ENCODE results near the gene RELN.
A peak's percentile ranks its signal among the peaks of the same experiment; 100 is the strongest.
"Not testable (repeated sequence)": the region's sequence is repeated elsewhere in the genome, so short reads cannot be mapped to it uniquely, and the experiment has no call there.

Gene RELN

GRCh38 chr7:103989200-103989784 is at the start of gene RELN:
Gene RELN, minus strand, starts transcription at chr7:103989658. Its CDS starts 302 bp downstream, at chr7:103989356.
- TF ChIP-seq NFRKB (IDR thresholded peaks at IDR 0.05) (no peak), PKNOX1 (IDR thresholded peaks at IDR 0.05) (no peak)
- CTCF ChIA-PET = no interaction called here
- DNase-seq (ENCODE audit: extremely low spot score) = peak; percentile 40
- POLR2A ChIA-PET = no interaction called here

DNA sequence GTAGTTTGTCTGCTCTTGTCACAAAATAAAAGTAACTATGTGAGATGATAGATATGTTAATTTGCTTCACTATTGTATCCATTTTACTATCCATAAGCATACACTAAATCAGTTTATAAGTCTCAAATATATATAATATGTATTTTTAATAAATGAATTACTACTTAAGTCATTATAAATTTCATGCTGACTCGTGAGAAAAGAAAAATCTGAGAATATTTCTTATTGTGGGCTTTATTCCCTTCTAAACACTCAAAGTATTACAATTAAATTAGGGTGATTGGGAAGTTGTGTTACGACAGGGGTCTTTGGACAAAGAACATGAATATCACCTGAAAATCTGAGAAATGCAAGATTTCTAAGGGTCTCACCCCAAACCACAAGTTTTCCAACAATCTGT is 48.7 kb upstream of the RELN start:
- no peak for TF ChIP-seq L3MBTL2 (conservative IDR thresholded peaks at IDR 0.05)
- TF ChIP-seq PKNOX1 (IDR thresholded peaks at IDR 0.05) = no peak
- TF ChIP-seq FOXM1 (IDR thresholded peaks at IDR 0.05; ENCODE audit: borderline replicate concordance) = no peak
- no peak for TF ChIP-seq ELF4 (IDR thresholded peaks at IDR 0.05)
- TF ChIP-seq FOXA1 (IDR thresholded peaks at IDR 0.05) = no peak
- no peak for TF ChIP-seq NFRKB (IDR thresholded peaks at IDR 0.05)
- TF ChIP-seq ZNF384 (IDR thresholded peaks at IDR 0.05) = no peak
- no peak for TF ChIP-seq FOXK2 (IDR thresholded peaks at IDR 0.05)
- TF ChIP-seq BHLHE40 (IDR thresholded peaks at IDR 0.05; ENCODE audit: borderline replicate concordance) = no peak
- no peak for TF ChIP-seq SP1 (IDR thresholded peaks at IDR 0.05)
- no peak for TF ChIP-seq LEF1 (IDR thresholded peaks at IDR 0.05; ENCODE audit: borderline replicate concordance)
- TF ChIP-seq SUZ12 (IDR thresholded peaks at IDR 0.05) = no peak
- TF ChIP-seq TARDBP (IDR thresholded peaks at IDR 0.05) = no peak
- no peak for TF ChIP-seq CTBP1 (IDR thresholded peaks at IDR 0.05; ENCODE audit: borderline replicate concordance)
- CTCF ChIA-PET = no interaction called here
- POLR2A ChIA-PET = no interaction called here
- no peak for DNase-seq (ENCODE audit: extremely low spot score)

- POLR2A ChIA-PET; CTCF ChIA-PET; DNase-seq (ENCODE audit: extremely low spot score): not testable (repeated sequence)
Observed at GRCh38 chr7:104036889-104037288, 47.4 kb upstream of the RELN start.

DNA sequence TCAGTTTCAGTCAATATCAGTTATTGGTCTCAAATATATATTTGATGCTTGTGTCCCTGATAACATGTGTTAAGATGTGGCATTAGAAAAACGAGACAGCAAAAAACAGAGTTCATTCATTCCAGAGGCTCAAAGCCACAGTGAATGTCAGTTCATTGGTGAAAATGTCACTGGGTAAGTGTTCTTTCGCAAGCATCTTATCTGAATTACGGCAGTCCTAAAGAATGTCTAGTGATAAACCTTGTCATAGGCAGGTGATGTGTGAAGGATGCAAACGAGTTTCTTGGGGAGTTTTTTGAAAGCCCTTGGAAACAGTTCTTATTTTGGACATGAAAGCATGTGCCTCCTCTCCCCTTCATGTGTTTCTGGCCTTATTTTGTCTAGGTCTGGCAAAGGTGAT is 45.9 kb upstream of the RELN start:
- no peak for DNase-seq (ENCODE audit: extremely low spot score)
- TF ChIP-seq FOXK2 (IDR thresholded peaks at IDR 0.05) = no peak
- no peak for TF ChIP-seq ARNT (IDR thresholded peaks at IDR 0.05)
- TF ChIP-seq ELF4 (IDR thresholded peaks at IDR 0.05) = no peak
- no peak for TF ChIP-seq HDGF (IDR thresholded peaks at IDR 0.05; ENCODE audit: borderline replicate concordance)
- no peak for TF ChIP-seq SP1 (IDR thresholded peaks at IDR 0.05)
- no peak for TF ChIP-seq L3MBTL2 (conservative IDR thresholded peaks at IDR 0.05)
- TF ChIP-seq FOXM1 (IDR thresholded peaks at IDR 0.05; ENCODE audit: borderline replicate concordance) = no peak
- no peak for TF ChIP-seq NFRKB (IDR thresholded peaks at IDR 0.05)
- TF ChIP-seq BHLHE40 (IDR thresholded peaks at IDR 0.05; ENCODE audit: borderline replicate concordance) = no peak
- no peak for TF ChIP-seq ZNF384 (IDR thresholded peaks at IDR 0.05)
- no peak for TF ChIP-seq SUZ12 (IDR thresholded peaks at IDR 0.05)
- TF ChIP-seq CTBP1 (IDR thresholded peaks at IDR 0.05; ENCODE audit: borderline replicate concordance) = no peak
- no peak for TF ChIP-seq FOXA1 (IDR thresholded peaks at IDR 0.05)
- no peak for TF ChIP-seq PKNOX1 (IDR thresholded peaks at IDR 0.05)
- no peak for TF ChIP-seq LEF1 (IDR thresholded peaks at IDR 0.05; ENCODE audit: borderline replicate concordance)
- no peak for TF ChIP-seq TARDBP (IDR thresholded peaks at IDR 0.05)
- CTCF ChIA-PET = no interaction called here
- POLR2A ChIA-PET = no interaction called here

DNA sequence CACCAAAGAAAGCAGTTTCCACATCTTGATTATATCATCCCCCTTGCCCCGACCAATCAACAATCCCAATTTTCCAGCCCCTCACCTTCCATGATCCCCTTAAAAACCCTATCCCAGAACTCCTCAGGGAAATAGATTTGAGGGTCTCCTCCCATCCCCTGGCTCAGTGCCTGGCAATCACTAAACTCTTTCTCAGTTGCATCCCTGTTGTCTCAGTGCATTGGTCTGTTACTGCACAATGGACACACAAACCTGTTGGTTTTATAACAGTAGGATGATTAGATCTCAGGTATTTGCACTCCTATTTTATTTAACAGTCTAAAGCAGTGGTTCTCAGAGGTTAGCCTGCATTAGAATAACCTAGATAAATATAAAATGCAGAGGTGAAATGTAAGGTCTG is 45.2 kb upstream of the RELN start:
- no peak for DNase-seq (ENCODE audit: extremely low spot score)
- ChIA-PET CTCF (no interaction called here), POLR2A (no interaction called here)
- TF ChIP-seq PKNOX1 (IDR thresholded peaks at IDR 0.05) = no peak
- TF ChIP-seq ELF4 (IDR thresholded peaks at IDR 0.05) = no peak
- TF ChIP-seq ZNF384 (IDR thresholded peaks at IDR 0.05) = no peak
- TF ChIP-seq LEF1 (IDR thresholded peaks at IDR 0.05; ENCODE audit: borderline replicate concordance) = no peak
- no peak for TF ChIP-seq FOXK2 (IDR thresholded peaks at IDR 0.05)
- TF ChIP-seq FOXM1 (IDR thresholded peaks at IDR 0.05; ENCODE audit: borderline replicate concordance) = no peak
- TF ChIP-seq L3MBTL2 (conservative IDR thresholded peaks at IDR 0.05) = no peak
- no peak for TF ChIP-seq BHLHE40 (IDR thresholded peaks at IDR 0.05; ENCODE audit: borderline replicate concordance)
- no peak for TF ChIP-seq FOXA1 (IDR thresholded peaks at IDR 0.05)
- TF ChIP-seq SUZ12 (IDR thresholded peaks at IDR 0.05) = no peak
- TF ChIP-seq SP1 (IDR thresholded peaks at IDR 0.05) = no peak
- TF ChIP-seq HDGF (IDR thresholded peaks at IDR 0.05; ENCODE audit: borderline replicate concordance) = no peak
- TF ChIP-seq ARNT (IDR thresholded peaks at IDR 0.05) = no peak
- no peak for TF ChIP-seq TARDBP (IDR thresholded peaks at IDR 0.05)
- TF ChIP-seq NFRKB (IDR thresholded peaks at IDR 0.05) = no peak

DNA sequence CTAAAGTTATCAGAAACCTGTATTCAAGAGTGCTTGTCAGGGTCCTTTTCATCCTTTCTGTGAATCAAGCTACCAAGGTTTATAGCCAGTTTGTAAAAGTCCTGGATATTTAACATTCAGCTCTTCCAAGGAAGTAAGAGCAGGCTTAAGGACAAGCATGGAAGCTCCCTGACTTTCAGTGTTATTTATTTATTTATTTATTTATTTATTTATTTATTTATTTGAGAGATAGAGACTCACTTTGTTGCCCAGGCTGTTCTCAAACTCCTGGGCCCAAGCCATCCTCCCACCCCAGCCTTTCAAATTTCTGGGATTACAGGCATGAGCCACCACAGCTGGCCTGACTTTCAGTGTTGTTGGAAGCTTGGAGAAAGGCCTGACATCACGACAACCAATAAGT is 44.4 kb upstream of the RELN start:
- ChIA-PET CTCF (no interaction called here), POLR2A (no interaction called here)
- TF ChIP-seq ZNF384 (IDR thresholded peaks at IDR 0.05) = no peak
- TF ChIP-seq SUZ12 (IDR thresholded peaks at IDR 0.05) = no peak
- no peak for TF ChIP-seq SP1 (IDR thresholded peaks at IDR 0.05)
- TF ChIP-seq L3MBTL2 (conservative IDR thresholded peaks at IDR 0.05) = no peak
- no peak for TF ChIP-seq NFRKB (IDR thresholded peaks at IDR 0.05)
- no peak for TF ChIP-seq BHLHE40 (IDR thresholded peaks at IDR 0.05; ENCODE audit: borderline replicate concordance)
- no peak for TF ChIP-seq FOXK2 (IDR thresholded peaks at IDR 0.05)
- TF ChIP-seq PKNOX1 (IDR thresholded peaks at IDR 0.05) = no peak
- no peak for DNase-seq (ENCODE audit: extremely low spot score)

All from HEK293T (cell line).